Measurements from ENCODE around the gene SPDEF. TPM values are rescaled to one million over a fixed set of nuclear protein-coding genes. Genes with fewer than 3 reads are reported as not detected.

SPDEF gene
- total RNA-seq, 4 donors from 2014 or later, result 9.1 to 47.9 (median 28.7) TPM

DNA sequence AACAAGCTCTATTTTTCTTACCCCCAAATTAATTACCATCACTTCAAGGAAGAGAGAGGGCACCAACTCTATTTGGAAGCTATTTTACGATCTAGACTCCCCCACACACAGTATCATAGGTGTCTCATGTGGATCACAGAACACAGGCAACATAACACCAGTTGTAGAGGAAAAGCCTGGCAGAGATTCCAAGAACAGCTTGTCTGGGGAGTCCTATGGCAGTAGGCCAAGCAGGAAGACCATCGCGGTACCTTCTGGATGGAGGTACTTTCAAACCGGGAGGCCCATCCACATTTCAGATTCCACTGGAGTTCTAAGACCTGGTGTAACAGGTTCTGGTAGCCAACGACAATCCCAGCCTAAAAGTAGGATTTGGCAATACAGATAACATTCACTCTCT, 37.6 kb upstream of the SPDEF start:
- DNase-seq (ENCODE audit: low spot score in 2 of 2), result no peak
- TF ChIP-seq, protein P1, sequence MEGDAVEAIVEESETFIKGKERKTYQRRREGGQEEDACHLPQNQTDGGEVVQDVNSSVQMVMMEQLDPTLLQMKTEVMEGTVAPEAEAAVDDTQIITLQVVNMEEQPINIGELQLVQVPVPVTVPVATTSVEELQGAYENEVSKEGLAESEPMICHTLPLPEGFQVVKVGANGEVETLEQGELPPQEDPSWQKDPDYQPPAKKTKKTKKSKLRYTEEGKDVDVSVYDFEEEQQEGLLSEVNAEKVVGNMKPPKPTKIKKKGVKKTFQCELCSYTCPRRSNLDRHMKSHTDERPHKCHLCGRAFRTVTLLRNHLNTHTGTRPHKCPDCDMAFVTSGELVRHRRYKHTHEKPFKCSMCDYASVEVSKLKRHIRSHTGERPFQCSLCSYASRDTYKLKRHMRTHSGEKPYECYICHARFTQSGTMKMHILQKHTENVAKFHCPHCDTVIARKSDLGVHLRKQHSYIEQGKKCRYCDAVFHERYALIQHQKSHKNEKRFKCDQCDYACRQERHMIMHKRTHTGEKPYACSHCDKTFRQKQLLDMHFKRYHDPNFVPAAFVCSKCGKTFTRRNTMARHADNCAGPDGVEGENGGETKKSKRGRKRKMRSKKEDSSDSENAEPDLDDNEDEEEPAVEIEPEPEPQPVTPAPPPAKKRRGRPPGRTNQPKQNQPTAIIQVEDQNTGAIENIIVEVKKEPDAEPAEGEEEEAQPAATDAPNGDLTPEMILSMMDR (IDR thresholded peaks at IDR 0.05), result no peak
- no peak for TF ChIP-seq POLR2A (IDR thresholded peaks at IDR 0.05)

DNA sequence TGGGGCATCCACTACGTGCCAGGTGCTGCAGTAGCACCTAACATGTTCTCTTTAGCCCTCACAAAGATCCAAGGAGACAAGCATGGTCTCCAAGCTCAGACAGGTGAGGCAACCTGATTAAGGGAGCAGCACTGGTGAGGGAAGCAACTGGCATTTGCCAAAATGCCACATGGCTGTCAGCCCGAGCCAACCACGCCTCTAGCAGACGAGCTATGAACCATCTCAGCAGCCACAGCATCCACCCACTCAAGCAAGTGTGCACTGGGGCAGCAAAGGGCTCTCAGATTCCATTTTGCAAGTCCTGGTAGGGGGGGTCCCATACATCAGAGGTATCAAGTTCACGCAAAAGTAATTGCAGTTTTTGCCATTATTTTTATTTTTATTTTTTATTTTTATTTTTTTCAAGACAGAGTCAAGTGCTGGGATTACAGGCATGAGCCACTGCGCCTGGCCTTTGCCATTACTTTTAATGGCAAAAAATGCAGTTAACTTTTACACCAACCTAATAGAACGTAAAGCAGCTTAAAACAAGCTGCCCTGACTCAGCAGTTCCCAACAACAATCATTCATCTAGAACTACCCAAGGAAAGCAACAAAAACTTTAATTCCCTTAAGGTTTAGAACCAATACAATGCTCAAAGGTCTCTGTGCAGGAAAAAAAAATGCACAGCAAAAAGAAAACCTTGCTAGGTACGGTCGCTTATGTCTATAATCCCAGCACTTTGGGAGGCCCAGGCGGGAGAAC, 36.3 kb upstream of the SPDEF start:
- TF ChIP-seq, protein P1 (IDR thresholded peaks at IDR 0.05), result no peak
- TF ChIP-seq POLR2A (IDR thresholded peaks at IDR 0.05), result no peak
- H3K4me3 ChIP-seq (ENCODE audit: low read depth, poor library complexity, severe bottlenecking), result no peak overlapping the region
- WGBS, 2 donors, result 76 to 83% methylated on average over 10 of the region's 10 CpGs
- intact Hi-C loops (cut with DNase I; ENCODE audit: low total_unique reads), result no loop called here
- DNase-seq (ENCODE audit: low spot score in 2 of 2), result no peak

More for the DNA sequence above, 37.6 kb upstream of the SPDEF start:
- intact Hi-C loops (cut with DNase I; ENCODE audit: low total_unique reads), result no loop called here
- WGBS, 2 donors, result 41 to 56% methylated on average over 5 of the region's 5 CpGs
- no peak overlapping the region for H3K4me3 ChIP-seq (ENCODE audit: low read depth, poor library complexity, severe bottlenecking)

DNA sequence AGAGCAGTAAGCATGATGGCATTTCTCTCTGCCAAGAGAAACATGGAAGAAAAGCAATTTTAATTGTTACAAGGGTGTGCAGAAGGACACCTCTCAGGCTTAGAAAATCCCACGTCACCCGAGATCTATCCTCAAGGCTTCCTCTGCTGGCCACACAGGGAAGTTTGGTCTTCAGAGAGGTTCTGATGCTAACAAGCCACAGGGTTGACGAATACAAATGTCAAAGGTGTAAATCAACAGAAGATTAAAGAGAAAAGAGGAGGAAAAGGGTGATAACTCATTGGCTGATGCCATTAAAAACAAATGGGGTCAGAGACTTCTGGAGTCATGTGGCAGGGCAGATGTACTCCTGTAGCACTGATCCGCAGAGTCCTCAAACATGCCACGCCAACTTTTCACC, 33.6 kb upstream of the SPDEF start:
- intact Hi-C loops (cut with DNase I; ENCODE audit: low total_unique reads), result no loop called here
- 84 to 87% methylated on average over 5 of the region's 5 CpGs for WGBS, 2 donors
- H3K4me3 ChIP-seq (ENCODE audit: low read depth, poor library complexity, severe bottlenecking), result no peak overlapping the region
- no peak for DNase-seq (ENCODE audit: low spot score in 2 of 2)
- no peak for TF ChIP-seq POLR2A (IDR thresholded peaks at IDR 0.05)
- TF ChIP-seq, protein P1 (IDR thresholded peaks at IDR 0.05), result no peak

DNA sequence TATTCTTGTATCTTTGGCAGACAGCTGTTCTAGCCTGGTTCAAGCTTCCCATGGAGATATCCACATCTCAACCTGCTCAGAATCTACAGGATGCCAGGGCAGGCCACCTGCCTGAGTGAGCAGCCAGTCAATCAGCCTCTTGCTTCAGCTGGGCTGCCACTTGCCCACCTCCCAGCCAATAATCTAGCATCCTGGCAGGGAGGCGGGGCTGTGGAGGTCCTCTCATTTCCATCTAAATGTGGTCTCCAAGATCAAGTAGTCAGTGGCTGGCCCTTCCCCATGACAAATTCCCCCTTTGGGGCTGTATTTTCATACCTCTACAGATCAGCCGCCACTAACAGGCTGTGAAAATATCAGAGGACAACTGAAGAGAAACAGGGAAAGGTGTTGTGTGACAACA, 33.0 kb upstream of the SPDEF start:
- 78 to 97% methylated on average over 2 of the region's 2 CpGs for WGBS, 2 donors
- no peak for TF ChIP-seq POLR2A (IDR thresholded peaks at IDR 0.05)
- TF ChIP-seq, protein P1 (IDR thresholded peaks at IDR 0.05), result no peak
- intact Hi-C loops (cut with DNase I; ENCODE audit: low total_unique reads), result no loop called here
- no peak for DNase-seq (ENCODE audit: low spot score in 2 of 2)
- H3K4me3 ChIP-seq (ENCODE audit: low read depth, poor library complexity, severe bottlenecking), result no peak overlapping the region

DNA sequence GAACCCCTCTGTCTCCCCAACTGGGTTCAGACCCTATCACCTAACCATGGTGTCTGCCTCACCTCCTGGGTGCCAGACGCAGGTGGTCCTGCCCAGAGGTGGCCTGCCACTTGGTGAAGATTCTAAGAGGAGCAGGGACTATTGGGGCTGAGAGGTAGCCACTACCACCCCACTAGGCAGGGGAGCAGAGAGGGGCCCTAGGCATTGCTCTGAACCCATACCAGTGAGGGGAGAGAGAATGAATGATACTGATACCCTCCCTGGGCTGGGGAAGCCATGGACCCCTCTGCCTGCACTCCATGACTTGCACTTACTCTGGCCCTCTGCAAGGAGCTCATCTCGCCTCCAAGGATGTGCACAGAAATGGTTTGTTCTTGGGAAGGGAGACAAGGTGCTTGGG, 31.7 kb upstream of the SPDEF start:
- no peak overlapping the region for H3K4me3 ChIP-seq (ENCODE audit: low read depth, poor library complexity, severe bottlenecking)
- TF ChIP-seq, protein P1 (IDR thresholded peaks at IDR 0.05), result no peak
- TF ChIP-seq POLR2A (IDR thresholded peaks at IDR 0.05), result no peak
- no peak for DNase-seq (ENCODE audit: low spot score in 2 of 2)
- WGBS, 2 donors, result 94 to 96% methylated on average over 2 of the region's 2 CpGs
- intact Hi-C loops (cut with DNase I; ENCODE audit: low total_unique reads), result no loop called here

DNA sequence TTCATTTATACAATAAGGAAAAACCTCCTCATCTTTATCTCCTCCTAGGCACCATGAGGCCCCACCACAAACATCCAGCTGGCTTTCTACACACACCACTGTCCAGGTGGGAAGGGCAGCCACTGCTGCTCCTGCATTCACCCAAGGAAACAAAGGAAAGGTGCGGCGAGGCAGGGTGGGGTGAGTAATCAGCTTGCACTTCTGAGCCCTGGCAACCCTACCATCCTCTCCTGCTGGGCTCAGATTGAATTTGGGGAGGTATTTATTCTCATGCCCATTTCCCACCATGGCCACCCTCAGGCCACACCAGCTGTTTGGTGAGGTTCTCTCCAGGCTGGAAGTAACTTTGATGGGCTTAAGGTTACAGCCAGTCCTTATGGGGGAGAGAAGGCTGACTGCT, 31.2 kb upstream of the SPDEF start:
- TF ChIP-seq POLR2A (IDR thresholded peaks at IDR 0.05), result no peak
- TF ChIP-seq, protein P1 (IDR thresholded peaks at IDR 0.05), result no peak
- DNase-seq (ENCODE audit: low spot score in 2 of 2), result no peak
- no peak overlapping the region for H3K4me3 ChIP-seq (ENCODE audit: low read depth, poor library complexity, severe bottlenecking)
- 79 to 82% methylated on average over 2 of the region's 2 CpGs for WGBS, 2 donors
- intact Hi-C loops (cut with DNase I; ENCODE audit: low total_unique reads), result no loop called here

Measured in lower leg skin (tissue), 4 donors.